ENCODE results near the gene DPY30. TPM values are rescaled to one million over a fixed set of nuclear protein-coding genes. Genes with fewer than 3 reads are reported as not detected.

DPY30 gene
- 76.9 to 117 TPM (median 96.1 TPM) in 3 replicates for polyA plus RNA-seq
- 370 TPM for polyA plus RNA-seq (2011; ENCODE audit: low read depth)
- 98.0 and 148 TPM in 2 replicates for polyA plus RNA-seq (2011; cell fraction: cytosol; rRNA removed)
- 37.4 and 60.3 TPM in 2 replicates for polyA plus RNA-seq (2011; cell fraction: nucleus; rRNA removed)
- polyA plus RNA-seq (2012; ENCODE audit: low replicate concordance) = 96.0 and 126 TPM in 2 replicates
- polyA minus RNA-seq = 6.9 to 32.1 TPM (median 21.6 TPM) in 3 replicates
- 33.2 TPM for polyA minus RNA-seq (2011; cell fraction: cytosol; rRNA and poly(A)+ RNA removed)
- polyA minus RNA-seq (2011; cell fraction: nucleus; rRNA and poly(A)+ RNA removed) = 6.5 and 10.3 TPM in 2 replicates

DNA sequence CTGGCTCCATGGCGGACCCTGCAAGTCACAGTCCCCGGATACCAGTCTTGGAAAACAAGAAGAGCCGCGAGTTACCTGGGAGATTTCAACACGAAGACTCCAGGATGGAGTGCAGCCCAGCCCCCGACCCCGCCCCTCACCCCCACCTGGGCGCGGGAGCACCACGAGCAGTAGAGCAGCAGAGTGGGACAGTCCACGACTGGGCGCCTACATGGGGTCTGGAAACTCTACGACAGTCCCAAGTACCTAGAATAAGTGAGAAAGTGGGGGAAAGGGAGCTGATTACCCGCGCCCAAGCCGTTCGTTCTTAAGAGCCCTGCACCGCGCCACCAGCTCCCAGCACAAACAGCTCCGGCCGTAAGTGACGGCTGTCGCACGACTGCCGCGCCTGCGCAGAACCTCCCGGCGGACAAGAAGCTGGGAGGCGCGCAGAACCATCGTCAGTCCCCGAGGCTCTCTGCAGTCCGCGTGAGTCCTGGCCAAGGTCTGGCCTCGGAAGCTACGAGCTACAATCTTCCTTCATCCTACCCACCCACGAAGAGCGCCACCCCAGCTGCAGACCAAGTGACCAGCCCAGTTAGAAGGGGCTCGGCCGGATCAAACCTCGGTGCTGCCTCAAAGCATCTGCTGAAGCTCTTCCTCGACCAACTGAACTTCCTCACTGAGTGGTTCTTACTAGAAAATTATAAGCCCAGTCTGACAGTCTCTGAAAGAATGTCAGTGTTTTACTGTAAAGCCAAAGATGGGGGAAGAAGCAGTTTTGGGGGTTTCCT, at the start of gene DPY30:
DPY30 (minus strand) TSS at position 359 of the 773 bp plus-strand sequence; CDS start at position 10, 349 bp downstream.
- H3K4me1 ChIP-seq (ENCODE audit: control insufficient read depth, extremely low read depth, insufficient read depth, low read length) = peaks cover 8% of the 10 kb centered on the region
- dilution Hi-C loops (cut with MboI; ENCODE audit: extremely low pct_ligation_motif_present, low sequenced_read_pairs) = no loop called here
- H3K79me2 ChIP-seq (ENCODE audit: control insufficient read depth, insufficient read depth, low read length) = peaks cover 7% of the 10 kb centered on the region
- no peaks in the 10 kb centered on the region for H3K9me3 ChIP-seq (ENCODE audit: control insufficient read depth, low read depth, low read length)
- peak within 1 kb of the TSS; percentile 99 for H2AFZ ChIP-seq (ENCODE audit: control insufficient read depth, low read length)
- H3K27ac ChIP-seq (ENCODE audit: control insufficient read depth, insufficient read depth, low read length) = peak within 1 kb of the TSS; percentile 73
- no peak for TF ChIP-seq EZH2 (IDR thresholded peaks at IDR 0.05; ENCODE audit: low read length)
- TF ChIP-seq, protein P1, sequence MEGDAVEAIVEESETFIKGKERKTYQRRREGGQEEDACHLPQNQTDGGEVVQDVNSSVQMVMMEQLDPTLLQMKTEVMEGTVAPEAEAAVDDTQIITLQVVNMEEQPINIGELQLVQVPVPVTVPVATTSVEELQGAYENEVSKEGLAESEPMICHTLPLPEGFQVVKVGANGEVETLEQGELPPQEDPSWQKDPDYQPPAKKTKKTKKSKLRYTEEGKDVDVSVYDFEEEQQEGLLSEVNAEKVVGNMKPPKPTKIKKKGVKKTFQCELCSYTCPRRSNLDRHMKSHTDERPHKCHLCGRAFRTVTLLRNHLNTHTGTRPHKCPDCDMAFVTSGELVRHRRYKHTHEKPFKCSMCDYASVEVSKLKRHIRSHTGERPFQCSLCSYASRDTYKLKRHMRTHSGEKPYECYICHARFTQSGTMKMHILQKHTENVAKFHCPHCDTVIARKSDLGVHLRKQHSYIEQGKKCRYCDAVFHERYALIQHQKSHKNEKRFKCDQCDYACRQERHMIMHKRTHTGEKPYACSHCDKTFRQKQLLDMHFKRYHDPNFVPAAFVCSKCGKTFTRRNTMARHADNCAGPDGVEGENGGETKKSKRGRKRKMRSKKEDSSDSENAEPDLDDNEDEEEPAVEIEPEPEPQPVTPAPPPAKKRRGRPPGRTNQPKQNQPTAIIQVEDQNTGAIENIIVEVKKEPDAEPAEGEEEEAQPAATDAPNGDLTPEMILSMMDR (optimal IDR thresholded peaks at IDR 0.05 in 1 of 3, IDR thresholded peaks at IDR 0.05 in 1 of 3, conservative IDR thresholded peaks at IDR 0.05 in 1 of 3; ENCODE audit: extremely low read depth in 1 of 3, insufficient read depth in 2 of 3, low read length in 3 of 3) = no peak
- peak; percentile 52 for DNase-seq (ENCODE audit: low read depth, low spot score)
- peak within 1 kb of the TSS; percentile 100 for H3K4me2 ChIP-seq (ENCODE audit: control insufficient read depth, extremely low read depth, insufficient read depth, low read depth, low read length)
- H3K36me3 ChIP-seq (ENCODE audit: control insufficient read depth in 2 of 2, extremely low read depth in 1 of 2, insufficient read depth in 2 of 2, low read length in 2 of 2) = no peaks in the 10 kb centered on the region
- peak; percentile 63 for FAIRE-seq
- H3K9me1 ChIP-seq (ENCODE audit: control insufficient read depth, extremely low read depth, insufficient read depth, low read length) = no peaks in the 10 kb centered on the region
- H4K20me1 ChIP-seq (ENCODE audit: control insufficient read depth, extremely low read depth, insufficient read depth, low read length) = no peaks in the 10 kb centered on the region
- no peaks in the 10 kb centered on the region for H3K27me3 ChIP-seq (ENCODE audit: control insufficient read depth, extremely low read depth, insufficient read depth, low read length)
- H3K9ac ChIP-seq (ENCODE audit: control insufficient read depth, extremely low read depth, insufficient read depth, low read length) = peak within 1 kb of the TSS; percentile 83
- peak within 1 kb of the TSS; percentile 74 to 95 (median 86) for H3K4me3 ChIP-seq (ENCODE audit: control insufficient read depth in 2 of 3, extremely low read depth in 1 of 3, insufficient read depth in 2 of 3, low read depth in 1 of 3, low read length in 3 of 3)

DNA sequence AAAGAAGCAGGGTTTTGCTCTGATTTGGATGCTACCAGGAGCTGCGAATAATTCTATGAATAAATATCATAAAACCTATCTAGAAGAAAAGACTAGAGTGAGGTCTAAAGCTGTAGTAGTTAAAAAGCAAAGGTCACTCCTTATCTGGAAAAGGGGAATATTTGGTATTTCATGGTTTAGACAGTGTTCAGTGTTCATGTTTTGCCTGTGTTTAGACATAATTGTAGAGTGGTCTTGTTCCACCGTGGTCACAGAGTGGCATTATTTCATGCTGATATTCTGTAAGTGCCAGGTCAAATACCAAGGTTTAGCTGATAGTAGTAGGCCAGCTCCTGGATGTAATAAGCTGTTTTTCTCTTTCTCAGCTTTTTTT, 34.5 kb upstream of the DPY30 start:
- Histone ChIP-seq H3K36me3 (ENCODE audit: control insufficient read depth in 2 of 2, extremely low read depth in 1 of 2, insufficient read depth in 2 of 2, low read length in 2 of 2) (no peaks in the 10 kb centered on the region), H3K9me3 (ENCODE audit: control insufficient read depth, low read depth, low read length) (no peaks in the 10 kb centered on the region), H3K4me3 (ENCODE audit: control insufficient read depth in 2 of 3, extremely low read depth in 1 of 3, insufficient read depth in 2 of 3, low read depth in 1 of 3, low read length in 3 of 3) (no peak overlapping the region), H3K79me2 (ENCODE audit: control insufficient read depth, insufficient read depth, low read length) (peaks cover 1% of the 10 kb centered on the region), H3K4me2 (ENCODE audit: control insufficient read depth, extremely low read depth, insufficient read depth, low read depth, low read length) (no peak overlapping the region), H3K9ac (ENCODE audit: control insufficient read depth, extremely low read depth, insufficient read depth, low read length) (no peak overlapping the region), H2AFZ (ENCODE audit: control insufficient read depth, low read length) (no peak overlapping the region), H4K20me1 (ENCODE audit: control insufficient read depth, extremely low read depth, insufficient read depth, low read length) (no peaks in the 10 kb centered on the region), H3K27ac (ENCODE audit: control insufficient read depth, insufficient read depth, low read length) (no peak overlapping the region), H3K27me3 (ENCODE audit: control insufficient read depth, extremely low read depth, insufficient read depth, low read length) (no peaks in the 10 kb centered on the region), H3K4me1 (ENCODE audit: control insufficient read depth, extremely low read depth, insufficient read depth, low read length) (no peaks in the 10 kb centered on the region), H3K9me1 (ENCODE audit: control insufficient read depth, extremely low read depth, insufficient read depth, low read length) (no peaks in the 10 kb centered on the region)
- FAIRE-seq (no peak), DNase-seq (ENCODE audit: low read depth, low spot score) (no peak)
- dilution Hi-C loops (cut with MboI; ENCODE audit: extremely low pct_ligation_motif_present, low sequenced_read_pairs) = no loop called here
- no peak for TF ChIP-seq EZH2 (IDR thresholded peaks at IDR 0.05; ENCODE audit: low read length)
- TF ChIP-seq, protein P1 (optimal IDR thresholded peaks at IDR 0.05 in 1 of 3, IDR thresholded peaks at IDR 0.05 in 1 of 3, conservative IDR thresholded peaks at IDR 0.05 in 1 of 3; ENCODE audit: extremely low read depth in 1 of 3, insufficient read depth in 2 of 3, low read length in 3 of 3) = no peak
